BJ (cell line): ENCODE measurements around the gene RAMP1. TPM values are rescaled to one million over a fixed set of nuclear protein-coding genes. Genes with fewer than 3 reads are reported as not detected.
A peak's percentile ranks its signal among the peaks of the same experiment; 100 is the strongest.

ENCODE experiments used
- CTCF ChIA-PET: fragments of 350-600 bp; formaldehyde crosslinking; extraction: SDS; loops from one replicate; lab custom pipeline; 2021; ENCODE audit warnings: antibody characterized with exemption, inconsistent platforms; lab: Yijun Ruan, JAX
- POLR2A ChIA-PET: fragments of 300-600 bp; sonication (Branson Sonifier 250); formaldehyde crosslinking; extraction: SDS; loops from one replicate; lab custom pipeline; 2021; ENCODE audit warnings: antibody characterized with exemption; lab: Charles Lee
- DNase-seq: peaks from one replicate; pipeline ENCODE4 v3.0.0-alpha.2; 2011; ENCODE audit warnings: low read depth
- H3K27me3 ChIP-seq: 2 replicates; pipeline ENCODE4 v1.6.0; 2011; ENCODE audit warnings: low read length; ENCODE audit not compliant: control insufficient read depth, insufficient read depth
- H3K36me3 ChIP-seq: 2 replicates; pipeline ENCODE4 v1.5.1; 2011; ENCODE audit warnings: low read length; ENCODE audit not compliant: control insufficient read depth, insufficient read depth
- H3K4me3 ChIP-seq: 2 replicates; pipeline ENCODE4 v1.5.1; 2011; ENCODE audit warnings: low read depth, mild to moderate bottlenecking, control low read depth, low read length
- CTCF ChIP-seq: IDR thresholded peaks from 2 replicates; pipeline ENCODE4 v1.5.1; 2011; ENCODE audit warnings: low read depth, mild to moderate bottlenecking, control low read depth, inconsistent platforms, low read length, moderate library complexity; ENCODE audit not compliant: insufficient read depth
- polyA minus RNA-seq: library from RNA; depleted of rRNA, polyadenylated mRNA; stranded (reverse); fragments of >200 nt; gene quantifications from 2 replicates; pipeline ENCODE4 v1.2.3, GENCODE V29; 2011; rRNA and poly(A)+ RNA removed
- polyA plus RNA-seq: library from polyadenylated mRNA; depleted of rRNA; stranded (reverse); fragments of >200 nt; gene quantifications from 2 replicates; pipeline ENCODE4 v1.2.3, GENCODE V29; 2011; rRNA removed

RAMP1 gene
- 5.7 and 10.8 TPM in 2 replicates for polyA plus RNA-seq
- polyA minus RNA-seq, result 1.9 and 2.5 TPM in 2 replicates

GRCh38 chr2:237859533-237860272 is at the start of gene RAMP1:
TSS of gene RAMP1 (plus strand) at chr2:237859623. CDS start at chr2:237859676, 53 bp downstream.
- no peak for TF ChIP-seq CTCF
- POLR2A ChIA-PET, result no interaction called here
- Histone ChIP-seq H3K4me3 (peak within 1 kb of the TSS; percentile 38), H3K27me3 (peaks cover 5% of the 10 kb centered on the region), H3K36me3 (no peaks in the 10 kb centered on the region)
- no peak for DNase-seq
- CTCF ChIA-PET, result interaction anchor here (8.0 kb wide), 1 partner anchor 405 kb away, joined by 84 read pairs; no protein-coding TSS in a partner anchor

- no peak for DNase-seq
- no peaks in the 10 kb centered on the region for H3K36me3 ChIP-seq
- ChIA-PET CTCF (no interaction called here), POLR2A (no interaction called here)
- TF ChIP-seq CTCF, result no peak
- no peak overlapping the region for H3K4me3 ChIP-seq
- H3K27me3 ChIP-seq, result peaks cover 8% of the 10 kb centered on the region
Observed at GRCh38 chr2:237815637-237816036, 43.8 kb upstream of the RAMP1 start.

- ChIA-PET CTCF (no interaction called here), POLR2A (no interaction called here)
- Histone ChIP-seq H3K4me3 (no peak overlapping the region), H3K27me3 (peaks cover 5% of the 10 kb centered on the region), H3K36me3 (no peaks in the 10 kb centered on the region)
- no peak for TF ChIP-seq CTCF
- DNase-seq, result no peak
Observed at GRCh38 chr2:237816531-237816930, 42.9 kb upstream of the RAMP1 start.

GRCh38 chr2:237818066-237818473 is 41.4 kb upstream of the RAMP1 start:
- Histone ChIP-seq H3K4me3 (no peak overlapping the region), H3K27me3 (peaks cover 5% of the 10 kb centered on the region), H3K36me3 (no peaks in the 10 kb centered on the region)
- POLR2A ChIA-PET, result no interaction called here
- peak; percentile 72 for DNase-seq
- no peak for TF ChIP-seq CTCF
- CTCF ChIA-PET, result no interaction called here

GRCh38 chr2:237819231-237819630 is 40.2 kb upstream of the RAMP1 start:
- Histone ChIP-seq H3K4me3 (no peak overlapping the region), H3K27me3 (peaks cover 4% of the 10 kb centered on the region), H3K36me3 (no peaks in the 10 kb centered on the region)
- ChIA-PET POLR2A (no interaction called here), CTCF (interaction anchor here (0.7 to 1.0 kb wide), 2 partner anchors 13 to 348 kb away, joined by 3 read pairs; no protein-coding TSS in a partner anchor)
- DNase-seq, result no peak
- TF ChIP-seq CTCF, result no peak
